Tibial nerve (tissue), 3 donors: ENCODE data around the gene SCN9A.

Experiments used
- POLR2A ChIP-seq, 2 donors: fragments of 450-650 bp; IDR thresholded peaks; one replicate each; pipeline ENCODE4 v1.6.1; 2017; ENCODE audit warnings: antibody characterized with exemption in 2 of 2, mild to moderate bottlenecking in 2 of 2, moderate library complexity in 2 of 2
- TF ChIP-seq, protein P1 (sequence below), 5 experiments: fragments of 200-600 bp in 3 of 5; fragments of 450-650 bp in 2 of 5; sonication (generic) in 3 of 5; IDR thresholded peaks; one replicate each; pipeline ENCODE4 v1.5.1; 2016 to 2019; ENCODE audit warnings: antibody characterized with exemption in 5 of 5, mild to moderate bottlenecking in 3 of 5, moderate library complexity in 2 of 5

DNA sequence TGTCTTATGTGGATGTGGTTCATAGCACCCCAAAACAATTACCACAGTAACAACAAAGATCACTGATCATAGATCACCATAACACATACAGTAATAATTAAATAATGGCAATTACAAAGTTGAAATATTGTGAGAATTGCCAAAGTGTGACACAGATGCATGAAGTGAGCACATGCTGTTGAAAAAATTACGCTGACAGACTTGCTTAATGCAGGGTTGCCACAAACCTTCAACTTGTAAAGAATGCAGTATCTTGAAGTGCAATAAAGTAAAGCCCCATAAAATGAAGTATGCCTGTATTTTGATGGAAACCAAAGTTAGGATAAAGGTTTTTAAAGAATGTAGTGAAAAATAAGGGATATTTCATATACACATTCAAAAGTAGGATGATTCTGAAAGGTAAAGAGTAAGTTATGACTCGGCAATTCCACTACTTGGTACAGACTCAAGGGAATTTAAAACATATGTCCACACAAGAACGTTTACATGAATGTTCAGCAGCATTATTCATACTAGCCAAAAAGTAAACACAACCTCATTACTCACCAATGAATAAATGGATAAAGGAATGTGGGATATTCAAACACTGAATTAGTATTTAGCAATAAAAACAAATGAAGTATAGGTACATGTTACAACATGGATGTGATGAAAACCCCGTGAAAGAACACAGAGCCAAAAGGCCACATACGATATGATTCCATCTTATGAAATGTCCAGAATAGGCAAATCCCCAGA lies 61.6 kb downstream of the SCN9A start:
- TF ChIP-seq, protein P1, sequence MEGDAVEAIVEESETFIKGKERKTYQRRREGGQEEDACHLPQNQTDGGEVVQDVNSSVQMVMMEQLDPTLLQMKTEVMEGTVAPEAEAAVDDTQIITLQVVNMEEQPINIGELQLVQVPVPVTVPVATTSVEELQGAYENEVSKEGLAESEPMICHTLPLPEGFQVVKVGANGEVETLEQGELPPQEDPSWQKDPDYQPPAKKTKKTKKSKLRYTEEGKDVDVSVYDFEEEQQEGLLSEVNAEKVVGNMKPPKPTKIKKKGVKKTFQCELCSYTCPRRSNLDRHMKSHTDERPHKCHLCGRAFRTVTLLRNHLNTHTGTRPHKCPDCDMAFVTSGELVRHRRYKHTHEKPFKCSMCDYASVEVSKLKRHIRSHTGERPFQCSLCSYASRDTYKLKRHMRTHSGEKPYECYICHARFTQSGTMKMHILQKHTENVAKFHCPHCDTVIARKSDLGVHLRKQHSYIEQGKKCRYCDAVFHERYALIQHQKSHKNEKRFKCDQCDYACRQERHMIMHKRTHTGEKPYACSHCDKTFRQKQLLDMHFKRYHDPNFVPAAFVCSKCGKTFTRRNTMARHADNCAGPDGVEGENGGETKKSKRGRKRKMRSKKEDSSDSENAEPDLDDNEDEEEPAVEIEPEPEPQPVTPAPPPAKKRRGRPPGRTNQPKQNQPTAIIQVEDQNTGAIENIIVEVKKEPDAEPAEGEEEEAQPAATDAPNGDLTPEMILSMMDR (IDR thresholded peaks at IDR 0.05), result no peak
- TF ChIP-seq POLR2A (IDR thresholded peaks at IDR 0.05), result no peak
